Fibroblast of mammary gland (primary cell): Measurements from ENCODE around the gene KRTAP6-3.

Source experiments
- DNase-seq: peaks from one replicate; pipeline ENCODE4 v3.0.0-alpha.2; 2010; ENCODE audit warnings: low read depth
- H3K4me3 ChIP-seq: 2 replicates; pipeline ENCODE4 v1.5.1; 2011; ENCODE audit warnings: low read depth, mild to moderate bottlenecking, low read length, moderate library complexity; ENCODE audit not compliant: control insufficient read depth
- TF ChIP-seq, protein P1 (sequence below): conservative IDR thresholded peaks from 2 replicates; pipeline ENCODE4 v1.5.1; 2011; ENCODE audit warnings: low read depth, low read length, inconsistent platforms; ENCODE audit not compliant: control insufficient read depth, insufficient read depth

Gene KRTAP6-3

DNA sequence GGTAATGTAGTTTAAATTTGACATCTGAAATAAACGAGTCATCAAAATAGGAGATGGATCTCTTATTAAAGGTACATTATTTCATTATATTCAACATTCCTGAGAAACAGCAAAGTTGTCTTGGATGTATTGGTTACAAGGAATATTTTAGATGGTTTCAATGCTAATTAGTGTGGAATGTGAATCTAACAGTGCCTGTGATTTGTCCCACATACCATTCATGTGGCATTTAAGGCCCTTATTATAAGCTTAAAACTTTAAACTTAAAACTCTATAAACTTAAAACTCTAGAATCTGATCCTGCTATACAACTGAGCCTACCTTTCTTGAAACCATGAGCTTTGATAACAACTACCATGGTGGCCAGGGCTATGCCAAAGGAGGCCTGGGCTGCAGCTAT is 8.5 kb downstream of the KRTAP6-3 start, which contains the start of gene KRTAP22-1:
TSS of gene KRTAP22-1 (plus strand) at position 301 of the 400 bp plus-strand sequence.
- no peak within 1 kb of the TSS for H3K4me3 ChIP-seq
- TF ChIP-seq, protein P1, sequence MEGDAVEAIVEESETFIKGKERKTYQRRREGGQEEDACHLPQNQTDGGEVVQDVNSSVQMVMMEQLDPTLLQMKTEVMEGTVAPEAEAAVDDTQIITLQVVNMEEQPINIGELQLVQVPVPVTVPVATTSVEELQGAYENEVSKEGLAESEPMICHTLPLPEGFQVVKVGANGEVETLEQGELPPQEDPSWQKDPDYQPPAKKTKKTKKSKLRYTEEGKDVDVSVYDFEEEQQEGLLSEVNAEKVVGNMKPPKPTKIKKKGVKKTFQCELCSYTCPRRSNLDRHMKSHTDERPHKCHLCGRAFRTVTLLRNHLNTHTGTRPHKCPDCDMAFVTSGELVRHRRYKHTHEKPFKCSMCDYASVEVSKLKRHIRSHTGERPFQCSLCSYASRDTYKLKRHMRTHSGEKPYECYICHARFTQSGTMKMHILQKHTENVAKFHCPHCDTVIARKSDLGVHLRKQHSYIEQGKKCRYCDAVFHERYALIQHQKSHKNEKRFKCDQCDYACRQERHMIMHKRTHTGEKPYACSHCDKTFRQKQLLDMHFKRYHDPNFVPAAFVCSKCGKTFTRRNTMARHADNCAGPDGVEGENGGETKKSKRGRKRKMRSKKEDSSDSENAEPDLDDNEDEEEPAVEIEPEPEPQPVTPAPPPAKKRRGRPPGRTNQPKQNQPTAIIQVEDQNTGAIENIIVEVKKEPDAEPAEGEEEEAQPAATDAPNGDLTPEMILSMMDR, result no peak
- DNase-seq, result no peak

DNA sequence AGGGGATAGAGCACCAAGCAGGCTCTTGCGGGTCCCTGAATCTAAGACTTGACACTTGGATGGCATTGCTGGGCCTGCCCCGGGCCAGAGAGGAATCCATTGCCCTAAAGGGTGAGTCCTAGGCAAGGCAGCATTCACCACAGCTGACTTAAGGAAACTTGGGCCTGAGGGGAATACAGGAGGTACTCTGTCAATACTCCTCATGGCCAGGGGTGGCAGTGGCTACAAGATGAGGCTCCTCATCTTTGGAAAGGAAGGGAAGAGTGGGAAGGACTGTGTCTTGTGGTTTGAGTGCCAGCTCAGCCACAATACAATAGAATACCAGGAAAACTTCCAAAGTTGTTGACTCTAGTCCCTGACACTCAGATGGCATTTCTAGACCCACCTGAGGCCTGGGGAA is 13.7 kb downstream of the KRTAP6-3 start:
- TF ChIP-seq, protein P1, result no peak

DNA sequence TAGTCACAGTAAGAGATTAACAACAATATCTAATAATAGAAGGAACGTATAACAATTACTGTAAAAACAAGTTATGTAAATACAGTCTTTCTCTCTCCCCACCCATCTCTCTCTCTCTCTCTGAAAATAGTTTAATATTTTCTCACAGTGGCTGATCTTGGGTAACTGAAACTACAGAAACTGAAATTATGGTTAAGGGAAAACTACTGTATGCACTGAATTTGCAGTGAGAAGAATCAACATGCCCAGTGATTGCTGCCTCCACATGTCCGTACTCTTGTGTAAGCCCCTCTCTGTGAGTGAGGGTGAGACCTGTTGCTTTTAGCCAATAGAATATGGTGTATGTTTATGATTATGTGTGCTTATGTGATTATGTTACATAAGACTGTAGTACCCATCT is 19.9 kb downstream of the KRTAP6-3 start:
- TF ChIP-seq, protein P1, result no peak
- no peak overlapping the region for H3K4me3 ChIP-seq
- DNase-seq, result no peak

More for the DNA sequence above, 13.7 kb downstream of the KRTAP6-3 start:
- H3K4me3 ChIP-seq, result no peak overlapping the region
- no peak for DNase-seq

DNA sequence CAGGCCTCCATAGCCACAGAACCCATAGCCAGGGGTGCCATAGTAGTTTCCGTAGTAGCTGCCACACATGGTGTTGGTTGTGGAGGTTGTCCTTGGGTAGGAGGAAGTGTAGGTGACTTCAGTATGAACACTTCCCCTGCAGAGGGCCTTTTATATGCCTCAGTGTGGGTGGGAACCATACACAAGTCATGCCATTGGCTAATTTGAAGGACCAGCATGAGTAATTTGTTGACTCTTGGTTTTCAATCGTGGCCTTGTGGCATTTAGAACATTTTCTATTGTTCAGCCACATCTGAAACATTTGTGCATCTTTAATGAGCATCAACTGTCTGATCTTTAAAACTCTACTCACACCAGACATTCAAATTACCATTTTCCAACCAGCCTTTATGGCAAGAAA is 21.6 kb downstream of the KRTAP6-3 start, which contains the start of gene KRTAP6-1:
TSS of gene KRTAP6-1 (minus strand) at position 95 of the 400 bp plus-strand sequence. CDS start at position 69, 26 bp downstream.
- DNase-seq, result no peak
- TF ChIP-seq, protein P1, result no peak
- no peak within 1 kb of the TSS for H3K4me3 ChIP-seq

DNA sequence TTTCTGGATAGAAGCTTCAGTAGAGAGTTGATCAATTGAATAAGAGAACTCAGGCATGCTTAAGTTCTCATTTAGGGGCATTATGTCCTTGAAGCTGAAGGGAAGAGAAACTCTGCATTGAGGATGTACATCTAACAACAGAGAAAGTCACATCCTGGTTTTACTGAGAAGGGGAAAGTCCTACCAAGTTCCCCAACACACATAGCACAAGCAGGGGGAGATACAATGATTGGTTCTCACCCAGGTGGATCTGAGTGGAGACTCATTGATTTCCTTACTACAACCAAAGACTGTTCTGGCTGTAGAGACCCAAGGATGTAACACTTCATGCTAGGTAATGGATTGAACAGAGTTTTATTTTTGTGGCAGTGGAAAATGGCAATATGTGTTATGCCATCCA is 23.0 kb downstream of the KRTAP6-3 start:
- no peak for DNase-seq
- TF ChIP-seq, protein P1, result no peak
- no peak overlapping the region for H3K4me3 ChIP-seq

DNA sequence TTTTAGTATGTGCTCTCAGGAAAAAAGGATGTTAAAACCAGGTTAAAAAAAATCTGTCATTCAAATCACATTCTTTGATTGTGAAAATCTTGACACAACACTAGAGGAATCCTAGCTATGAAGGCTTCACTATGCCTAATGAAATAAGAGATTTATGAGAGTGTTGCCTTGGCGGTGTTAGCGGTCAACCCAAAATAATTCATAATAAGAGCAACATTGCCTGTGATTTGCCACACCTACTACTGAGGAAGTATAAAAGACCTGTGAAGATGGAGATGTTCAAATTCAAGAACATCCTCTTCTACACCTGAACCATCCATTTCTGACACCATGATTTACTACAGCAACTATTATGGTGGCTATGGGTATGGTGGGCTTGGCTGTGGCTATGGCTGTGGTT is 23.9 kb downstream of the KRTAP6-3 start, which contains the start of gene KRTAP20-1:
TSS of gene KRTAP20-1 (plus strand) at position 301 of the 400 bp plus-strand sequence. CDS start at position 331, 30 bp downstream.
- DNase-seq, result no peak
- H3K4me3 ChIP-seq, result no peak within 1 kb of the TSS
- TF ChIP-seq, protein P1, result no peak

DNA sequence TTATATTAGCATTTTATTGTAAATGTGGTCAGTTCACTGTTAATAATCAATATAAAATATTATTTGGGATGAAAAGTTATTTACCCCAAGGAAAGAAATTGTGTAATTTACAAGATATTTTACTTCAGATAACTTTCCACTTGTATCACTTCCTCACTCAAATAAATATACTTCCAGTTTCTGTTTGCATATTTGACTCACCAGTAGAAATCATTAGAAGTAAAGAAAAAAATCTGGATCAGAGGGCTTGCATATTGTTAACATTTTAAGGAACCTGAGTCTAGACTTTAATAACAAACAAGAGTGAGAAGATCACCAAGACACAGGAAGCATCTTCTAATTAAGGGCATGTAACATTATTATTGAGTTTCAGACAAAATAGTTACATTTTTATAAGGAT is 27.8 kb downstream of the KRTAP6-3 start:
- H3K4me3 ChIP-seq, result no peak overlapping the region
- DNase-seq, result no peak
- TF ChIP-seq, protein P1, result no peak
